ENCODE measurements around the gene LAMA2.

DNA sequence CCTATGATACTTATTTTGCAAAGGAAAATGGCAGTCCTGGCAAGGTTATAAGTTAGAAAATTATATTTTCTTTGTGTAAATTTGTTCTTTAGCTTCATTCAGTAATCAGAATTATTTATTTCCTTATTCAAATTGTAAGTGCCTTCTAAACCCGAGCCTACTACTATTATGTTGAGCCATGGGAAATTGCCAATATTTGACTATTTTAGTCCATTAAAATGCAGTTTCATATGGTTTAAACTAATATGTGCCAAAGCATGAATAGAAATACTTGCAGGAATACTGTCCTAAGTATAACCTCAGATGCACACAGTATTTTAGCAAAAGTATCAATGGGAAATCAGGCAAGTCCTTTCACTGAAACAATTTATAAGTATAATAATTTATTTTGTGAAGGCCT lies 228.4 kb downstream of the LAMA2 start:
- no peak for TF ChIP-seq CTCF (IDR thresholded peaks at IDR 0.05)
- no peak for TF ChIP-seq POLR2A (IDR thresholded peaks at IDR 0.05)

All from stomach (tissue), 4 donors.